Esophagus squamous epithelium (tissue), 5 donors: ENCODE measurements around the gene KNDC1. TPM values are rescaled to one million over a fixed set of nuclear protein-coding genes. Genes with fewer than 3 reads are reported as not detected.

Source experiments
- DNase-seq: peaks from one replicate; lab custom pipeline; 2025; lab: John Stamatoyannopoulos, UW
- H3K27ac ChIP-seq, 4 donors: fragments of 200-600 bp; sonication (generic); one replicate each; pipeline ENCODE4 v1.5.1; 2016 to 2019; ENCODE audit warnings: mild to moderate bottlenecking in 1 of 4
- H3K27me3 ChIP-seq, 4 donors: fragments of 200-600 bp; sonication (generic); 1 replicate in 3 of 4; 2 replicates in 1 of 4; pipeline versions ENCODE4 v1.5.1 to v1.6.0; 2017 to 2021; ENCODE audit warnings: antibody characterized with exemption in 1 of 4
- H3K36me3 ChIP-seq, 3 donors: fragments of 200-600 bp; sonication (generic); one replicate each; pipeline ENCODE4 v1.5.1; 2016 to 2019
- H3K4me1 ChIP-seq, 3 donors: fragments of 200-600 bp; sonication (generic); one replicate each; pipeline ENCODE4 v1.5.1; 2017 to 2019
- H3K4me3 ChIP-seq, 4 donors: fragments of 200-600 bp; sonication (generic); 1 replicate in 3 of 4; 2 replicates in 1 of 4; pipeline ENCODE4 v1.5.1; 2016 to 2019; ENCODE audit warnings: mild to moderate bottlenecking in 2 of 4, moderate library complexity in 1 of 4
- H3K9me3 ChIP-seq, 3 donors: fragments of 200-600 bp; sonication (generic); one replicate each; pipeline ENCODE4 v1.5.1; 2016 to 2019
- POLR2A ChIP-seq, 4 donors: fragments of 450-650 bp; IDR thresholded peaks; one replicate each; pipeline ENCODE4 v1.6.1; 2017; ENCODE audit warnings: antibody characterized with exemption in 4 of 4, mild to moderate bottlenecking in 4 of 4, moderate library complexity in 3 of 4
- WGBS, 2 donors: methylation state at CpG; one replicate each; pipeline ENCODE4 v1.1.5; 2018; 5-methylcytosine and 5-hydroxymethylcytosine counted together
- intact Hi-C: fragments of 100-400 bp; cut with DNase I; formaldehyde crosslinking; loops from one replicate; pipeline ENCODE4 v1.15.0; 2022
- total RNA-seq, 4 donors: library from RNA; depleted of rRNA; stranded (reverse); fragments of >200 nt; gene quantifications; one replicate each; pipeline ENCODE4 v1.1.0, GENCODE V29; 2016
- TF ChIP-seq, protein P1 (sequence below), 6 experiments: fragments of 450-650 bp in 4 of 6; fragments of 200-600 bp in 2 of 6; sonication (generic) in 2 of 6; IDR thresholded peaks; one replicate each; pipeline ENCODE4 v1.5.1; 2016 to 2019; ENCODE audit warnings: antibody characterized with exemption in 6 of 6, mild to moderate bottlenecking in 4 of 6, moderate library complexity in 4 of 6
- donor health status: DM: yes; HTN: yes; CAD: no.

Gene KNDC1
- total RNA-seq, 4 donors from 2014 or later, result 0.19 to 0.64 (median 0.53) TPM; not detected in 1

DNA sequence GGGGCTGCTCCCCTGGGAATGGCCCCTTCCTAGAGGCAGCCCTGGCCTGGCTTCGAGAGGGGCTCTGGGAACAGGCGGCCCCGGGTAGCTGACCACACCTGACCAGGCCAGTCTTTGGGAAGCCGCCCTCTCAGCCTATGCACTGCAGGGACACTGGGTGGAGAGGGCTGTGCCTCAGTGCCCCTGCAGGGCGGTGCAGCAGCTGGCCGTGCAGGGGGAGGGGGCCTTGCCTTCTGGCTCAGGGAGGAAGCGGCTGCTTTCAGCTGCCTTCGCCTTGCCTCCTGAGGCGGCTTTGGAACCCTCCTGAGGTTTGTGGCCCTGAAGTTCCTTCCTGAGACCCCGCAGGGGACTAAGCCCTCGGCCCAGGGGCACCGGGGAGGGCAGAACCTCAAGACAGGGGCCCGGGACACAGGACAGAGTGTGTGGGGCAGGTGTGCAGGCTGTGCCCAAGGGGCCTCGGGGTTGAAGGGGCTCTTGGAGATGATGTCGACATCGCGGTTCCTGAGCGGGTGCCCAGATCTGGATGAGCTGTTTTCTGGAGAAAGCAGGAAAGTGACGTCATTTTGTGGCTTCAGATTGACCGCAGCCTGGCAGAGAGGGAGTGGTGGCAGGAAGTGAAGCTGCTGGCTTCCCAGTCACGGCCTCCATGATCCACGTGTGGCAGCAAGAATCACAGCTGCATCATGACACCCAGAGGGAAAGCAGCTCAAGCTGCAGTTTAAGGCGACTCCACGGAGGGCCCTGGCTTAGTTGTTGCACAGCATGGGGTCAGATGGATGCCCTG is 99.0 kb downstream of the KNDC1 start:
- peaks cover 0 to 5% (median 0%) of the 10 kb centered on the region in 4 donors for H3K27me3 ChIP-seq
- H3K27ac ChIP-seq, result peak overlapping the region; percentile 87 to 91 (median 88)
- H3K4me3 ChIP-seq, result peak overlapping the region in 1 of 4 donors; percentile 3
- peaks cover 51 to 64% (median 52%) of the 10 kb centered on the region in 3 donors for H3K4me1 ChIP-seq
- DNase-seq, result peak; percentile 45
- no peaks in the 10 kb centered on the region for H3K36me3 ChIP-seq
- intact Hi-C loops, result no loop called here
- no peaks in the 10 kb centered on the region for H3K9me3 ChIP-seq
- peak in 1 of 4 donors; percentile 39 for TF ChIP-seq POLR2A (IDR thresholded peaks at IDR 0.05)
- TF ChIP-seq, protein P1, sequence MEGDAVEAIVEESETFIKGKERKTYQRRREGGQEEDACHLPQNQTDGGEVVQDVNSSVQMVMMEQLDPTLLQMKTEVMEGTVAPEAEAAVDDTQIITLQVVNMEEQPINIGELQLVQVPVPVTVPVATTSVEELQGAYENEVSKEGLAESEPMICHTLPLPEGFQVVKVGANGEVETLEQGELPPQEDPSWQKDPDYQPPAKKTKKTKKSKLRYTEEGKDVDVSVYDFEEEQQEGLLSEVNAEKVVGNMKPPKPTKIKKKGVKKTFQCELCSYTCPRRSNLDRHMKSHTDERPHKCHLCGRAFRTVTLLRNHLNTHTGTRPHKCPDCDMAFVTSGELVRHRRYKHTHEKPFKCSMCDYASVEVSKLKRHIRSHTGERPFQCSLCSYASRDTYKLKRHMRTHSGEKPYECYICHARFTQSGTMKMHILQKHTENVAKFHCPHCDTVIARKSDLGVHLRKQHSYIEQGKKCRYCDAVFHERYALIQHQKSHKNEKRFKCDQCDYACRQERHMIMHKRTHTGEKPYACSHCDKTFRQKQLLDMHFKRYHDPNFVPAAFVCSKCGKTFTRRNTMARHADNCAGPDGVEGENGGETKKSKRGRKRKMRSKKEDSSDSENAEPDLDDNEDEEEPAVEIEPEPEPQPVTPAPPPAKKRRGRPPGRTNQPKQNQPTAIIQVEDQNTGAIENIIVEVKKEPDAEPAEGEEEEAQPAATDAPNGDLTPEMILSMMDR (IDR thresholded peaks at IDR 0.05), result no peak
- 3% methylated on average over 6 of the region's 24 CpGs; no CpG with 5 or more reads in 1 of the 2 donors for WGBS, 2 donors

DNA sequence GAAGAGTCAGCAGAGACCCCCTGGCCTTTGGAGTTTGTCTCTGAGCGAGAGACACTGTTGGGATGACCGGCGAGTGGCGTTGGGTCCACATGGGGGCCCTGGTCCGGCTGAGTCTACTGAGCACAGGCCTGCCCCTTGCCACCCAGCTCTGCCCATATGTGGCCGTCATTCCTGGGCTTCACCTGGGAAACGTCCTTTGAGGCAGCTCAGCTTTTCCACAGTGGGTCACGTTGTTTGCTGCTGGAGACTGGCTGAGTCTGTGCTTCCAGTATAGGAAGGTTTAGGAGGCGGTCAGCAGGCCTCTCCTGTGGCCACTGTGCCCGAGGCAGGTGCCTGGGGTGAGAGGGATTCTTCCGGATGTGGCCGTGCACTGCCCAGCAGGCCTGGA is 99.6 kb downstream of the KNDC1 start:
- Histone ChIP-seq H3K4me1 (peaks cover 52 to 70% (median 54%) of the 10 kb centered on the region in 3 donors), H3K9me3 (no peaks in the 10 kb centered on the region), H3K4me3 (no peak overlapping the region), H3K27ac (peak overlapping the region; percentile 87 to 91 (median 88)), H3K27me3 (no peaks in the 10 kb centered on the region), H3K36me3 (no peaks in the 10 kb centered on the region)
- DNase-seq, result no peak
- TF ChIP-seq, protein P1 (IDR thresholded peaks at IDR 0.05), result no peak
- no peak for TF ChIP-seq POLR2A (IDR thresholded peaks at IDR 0.05)
- intact Hi-C loops, result no loop called here
- 71 to 73% methylated on average over 4 to 5 of the region's 12 CpGs for WGBS, 2 donors

DNA sequence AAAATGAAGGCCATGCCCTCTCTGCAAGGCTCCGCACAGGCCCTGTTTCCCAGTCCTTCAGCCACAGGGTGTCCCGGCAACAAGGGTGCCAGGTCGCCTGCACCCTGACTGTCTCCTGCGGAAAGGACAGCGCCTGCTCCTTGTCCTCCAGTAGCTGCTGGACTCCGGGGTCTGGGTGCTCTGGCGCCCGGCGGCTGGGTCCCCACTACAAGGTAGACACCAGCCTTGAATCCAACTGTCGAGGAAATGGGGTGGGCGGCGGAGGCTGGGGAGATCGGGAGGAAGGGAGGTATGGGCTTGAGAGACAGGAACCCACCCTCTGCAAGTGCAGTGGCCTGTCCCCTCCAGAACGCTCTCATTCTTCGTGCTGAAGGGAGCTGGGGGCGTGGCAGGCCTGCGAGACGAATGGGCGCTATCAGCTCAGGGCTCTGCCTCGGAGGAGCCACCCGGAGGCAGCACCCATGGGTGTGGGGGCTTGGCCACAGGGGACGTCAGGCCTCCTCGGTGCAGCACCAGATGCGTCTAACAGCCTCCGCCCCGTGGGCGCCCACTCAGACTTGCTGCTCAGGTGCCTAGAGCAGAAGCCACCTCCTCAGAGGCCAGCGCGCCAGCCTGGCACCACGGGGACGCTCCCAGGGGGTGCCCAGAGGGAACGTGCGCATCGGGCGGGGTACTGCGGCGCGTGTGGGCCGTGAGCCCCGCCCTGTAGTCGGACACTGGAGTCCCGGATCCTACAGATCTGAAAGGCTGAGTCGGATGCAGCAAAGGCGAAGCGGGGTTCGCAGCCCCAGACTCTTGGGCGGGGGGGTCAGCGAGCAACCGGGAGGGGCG is 101.1 kb downstream of the KNDC1 start:
- H3K27ac ChIP-seq, result peak overlapping the region; percentile 82 to 97 (median 94)
- H3K4me3 ChIP-seq, result peak overlapping the region; percentile 58 to 94 (median 82)
- intact Hi-C loops, result no loop called here
- no peaks in the 10 kb centered on the region for H3K9me3 ChIP-seq
- 20% methylated on average over 6 of the region's 50 CpGs; no CpG with 5 or more reads in 1 of the 2 donors for WGBS, 2 donors
- H3K36me3 ChIP-seq, result no peaks in the 10 kb centered on the region
- DNase-seq, result no peak
- H3K27me3 ChIP-seq, result no peaks in the 10 kb centered on the region
- TF ChIP-seq POLR2A (IDR thresholded peaks at IDR 0.05), result peak in 1 of 4 donors; percentile 5
- TF ChIP-seq, protein P1 (IDR thresholded peaks at IDR 0.05), result no peak
- H3K4me1 ChIP-seq, result peaks cover 52 to 77% (median 54%) of the 10 kb centered on the region in 3 donors

DNA sequence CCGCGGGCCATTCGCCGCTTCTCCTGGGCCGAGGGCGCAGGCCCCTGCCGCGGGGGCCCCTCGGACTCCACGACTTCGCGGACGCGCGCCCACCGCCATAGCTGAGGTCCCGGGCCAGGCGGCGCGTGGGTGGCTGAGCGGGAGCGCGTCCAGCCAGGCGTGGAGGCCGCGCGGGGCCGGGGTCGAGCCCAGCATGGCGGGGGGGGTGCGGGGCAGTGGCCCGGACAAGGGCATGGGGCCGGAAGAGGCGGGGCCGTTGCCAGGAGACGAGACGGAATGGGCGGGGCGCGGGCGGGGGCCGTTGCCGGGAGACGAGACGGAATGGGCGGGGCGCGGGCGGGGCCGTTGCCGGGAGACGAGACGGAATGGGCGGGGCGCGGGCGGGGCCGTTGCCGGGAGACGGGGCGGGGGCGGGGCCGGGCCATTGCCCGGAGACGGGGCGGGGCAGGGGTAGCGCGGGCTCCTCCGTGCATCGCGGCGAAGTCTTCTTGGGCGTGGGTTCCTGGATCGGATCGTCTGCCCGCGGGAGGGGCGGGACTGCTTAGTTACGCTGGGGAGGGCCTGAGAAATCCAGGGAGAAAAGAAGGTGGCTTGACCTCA is 101.8 kb downstream of the KNDC1 start:
- peak overlapping the region; percentile 82 to 97 (median 94) for H3K27ac ChIP-seq
- WGBS, 2 donors, result no CpG with 5 or more reads among the region's 79 CpGs
- no peaks in the 10 kb centered on the region for H3K9me3 ChIP-seq
- TF ChIP-seq POLR2A (IDR thresholded peaks at IDR 0.05), result peak in 2 of 4 donors; percentile 17 to 71
- TF ChIP-seq, protein P1 (IDR thresholded peaks at IDR 0.05), result no peak
- peaks cover 52 to 77% (median 54%) of the 10 kb centered on the region in 3 donors for H3K4me1 ChIP-seq
- H3K36me3 ChIP-seq, result no peaks in the 10 kb centered on the region
- H3K4me3 ChIP-seq, result peak overlapping the region; percentile 58 to 94 (median 82)
- DNase-seq, result peak; percentile 42
- H3K27me3 ChIP-seq, result no peaks in the 10 kb centered on the region
- intact Hi-C loops, result no loop called here
